H7 (cell line): ENCODE measurements around the gene FKBP10. TPM values are rescaled to one million over a fixed set of nuclear protein-coding genes. Genes with fewer than 3 reads are reported as not detected.
"Not testable (repeated sequence)": the region's sequence is repeated elsewhere in the genome, so short reads cannot be mapped to it uniquely, and the experiment has no call there.

ENCODE experiments used
- DNase-seq: peaks from one replicate; pipeline ENCODE4 v3.0.0; 2012
- H3K27me3 ChIP-seq: 2 replicates; pipeline ENCODE4 v1.6.0; 2011; ENCODE audit warnings: mild to moderate bottlenecking, low read length; ENCODE audit not compliant: control insufficient read depth, insufficient read depth
- H3K36me3 ChIP-seq: replicated peaks from 2 replicates; pipeline ENCODE4 v1.5.1; 2011; ENCODE audit warnings: low read length; ENCODE audit not compliant: control insufficient read depth, insufficient read depth
- H3K4me3 ChIP-seq: 2 replicates; pipeline ENCODE4 v1.5.1; 2011; ENCODE audit warnings: low read depth, mild to moderate bottlenecking, control low read depth, low read length, moderate library complexity; ENCODE audit not compliant: insufficient read depth
- total RNA-seq: library from RNA; depleted of rRNA; stranded (reverse); fragments of >200 nt; shearing (Covaris generic); gene quantifications from 2 replicates; pipeline ENCODE4 v1.2.3, GENCODE V29; 2014

The FKBP10 gene
- total RNA-seq, 1 experiment from 2014 or later, result 206 TPM

- H3K36me3 ChIP-seq, result peaks cover 7% of the 10 kb centered on the region
- peak; percentile 65 for DNase-seq
- H3K4me3 ChIP-seq, result peak overlapping the region; percentile 83
- H3K27me3 ChIP-seq, result peaks cover 1% of the 10 kb centered on the region; the same call in 1 of the 2 replicates
These were observed 22.5 kb downstream of the FKBP10 start for GRCh38 chr17:41835214-41835799.

GRCh38 chr17:41835800-41836549, 23.2 kb downstream of the FKBP10 start, which contains the start of gene NT5C3B:
Gene NT5C3B (minus strand): TSS chr17:41836232. CDS start chr17:41836193, 39 bp downstream.
- peaks cover 2% of the 10 kb centered on the region for H3K36me3 ChIP-seq
- peaks cover 1% of the 10 kb centered on the region; the same call in 1 of the 2 replicates for H3K27me3 ChIP-seq
- peak within 1 kb of the TSS; percentile 83 for H3K4me3 ChIP-seq
- DNase-seq, result peak; percentile 98

GRCh38 chr17:41836550-41837196, 23.9 kb downstream of the FKBP10 start:
- DNase-seq, result no peak
- Histone ChIP-seq H3K4me3 (peak overlapping the region; percentile 83), H3K36me3 (no peaks in the 10 kb centered on the region; the same call in 1 of the 2 replicates), H3K27me3 (peaks cover 1% of the 10 kb centered on the region; the same call in 1 of the 2 replicates)

- DNase-seq, result no peak
- Histone ChIP-seq H3K36me3 (no peaks in the 10 kb centered on the region), H3K27me3 (peaks cover 1% of the 10 kb centered on the region; the same call in 1 of the 2 replicates), H3K4me3 (no peak within 1 kb of the TSS)
These were observed 25.1 kb downstream of the FKBP10 start, which contains the start of gene KLHL10 for GRCh38 chr17:41837761-41838538. Gene KLHL10 (plus strand): TSS chr17:41837825. CDS start chr17:41837933, 108 bp downstream.

- DNase-seq, H3K27me3 ChIP-seq, H3K36me3 ChIP-seq, H3K4me3 ChIP-seq: not testable (repeated sequence)
These were observed 26.6 kb downstream of the FKBP10 start for GRCh38 chr17:41839448-41839847.

- not testable (repeated sequence) for H3K4me3 ChIP-seq, H3K36me3 ChIP-seq, H3K27me3 ChIP-seq, DNase-seq
These were observed 28.0 kb downstream of the FKBP10 start for GRCh38 chr17:41840781-41841180.

- Histone ChIP-seq H3K36me3 (no peaks in the 10 kb centered on the region), H3K4me3 (no peak overlapping the region), H3K27me3 (no peaks in the 10 kb centered on the region)
- DNase-seq, result no peak
These were observed 32.2 kb downstream of the FKBP10 start for GRCh38 chr17:41844971-41845370.

GRCh38 chr17:41848788-41849187, 36.0 kb downstream of the FKBP10 start:
- Histone ChIP-seq H3K36me3 (no peaks in the 10 kb centered on the region; the same call in 1 of the 2 replicates), H3K4me3 (no peak overlapping the region), H3K27me3 (no peaks in the 10 kb centered on the region)
- no peak for DNase-seq

GRCh38 chr17:41849251-41849990, 36.6 kb downstream of the FKBP10 start:
- DNase-seq, result no peak
- no peaks in the 10 kb centered on the region for H3K27me3 ChIP-seq
- H3K36me3 ChIP-seq, result no peaks in the 10 kb centered on the region; the same call in 1 of the 2 replicates
- H3K4me3 ChIP-seq, result no peak overlapping the region

- not testable (repeated sequence) for H3K27me3 ChIP-seq, H3K36me3 ChIP-seq, DNase-seq, H3K4me3 ChIP-seq
These were observed 38.6 kb downstream of the FKBP10 start for GRCh38 chr17:41851382-41851781.

- DNase-seq, result no peak
- H3K27me3 ChIP-seq, result no peaks in the 10 kb centered on the region
- no peaks in the 10 kb centered on the region for H3K36me3 ChIP-seq
- no peak overlapping the region for H3K4me3 ChIP-seq
These were observed 47.6 kb downstream of the FKBP10 start for GRCh38 chr17:41860254-41860931.

GRCh38 chr17:41863074-41863848, 50.5 kb downstream of the FKBP10 start:
- DNase-seq, result peak; percentile 60
- Histone ChIP-seq H3K36me3 (peaks cover 9% of the 10 kb centered on the region), H3K4me3 (no peak overlapping the region; the same call in 1 of the 2 replicates), H3K27me3 (no peaks in the 10 kb centered on the region)

GRCh38 chr17:41864498-41864835, 51.7 kb downstream of the FKBP10 start:
- Histone ChIP-seq H3K4me3 (peak overlapping the region; percentile 97), H3K36me3 (peaks cover 15% of the 10 kb centered on the region), H3K27me3 (no peaks in the 10 kb centered on the region)
- no peak for DNase-seq
